WI38 (cell line): Measurements from ENCODE around the gene LAMC3.

Source experiments
- H3K4me3 ChIP-seq: 2 replicates; pipeline ENCODE4 v1.5.1; 2011; ENCODE audit warnings: low read depth, mild to moderate bottlenecking, control low read depth, low read length
- TF ChIP-seq, protein P1 (sequence below): IDR thresholded peaks from 2 replicates; pipeline ENCODE4 v1.5.1; 2012; ENCODE audit warnings: low read depth, mild to moderate bottlenecking, control low read depth, low read length

LAMC3 gene

DNA sequence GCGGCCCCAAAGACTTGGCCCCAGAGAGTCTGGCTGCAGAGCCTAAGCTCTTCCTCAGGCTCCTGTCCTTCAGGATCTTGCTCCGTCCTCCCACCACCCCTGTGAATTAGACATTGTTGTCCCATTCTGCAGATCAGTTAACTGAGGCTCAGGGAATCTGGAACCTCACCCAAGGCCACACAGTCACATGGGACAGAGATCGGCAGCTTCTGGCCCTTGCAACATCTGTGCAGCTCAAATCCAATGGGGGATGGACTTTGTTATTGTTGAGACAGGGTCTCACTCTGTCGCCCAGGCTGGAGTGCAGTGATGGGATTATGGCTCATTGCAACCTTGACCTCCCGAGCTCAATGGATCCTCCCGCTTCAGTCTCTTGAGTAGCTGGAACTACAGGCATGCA, 23.9 kb upstream of the LAMC3 start:
- no peak overlapping the region for H3K4me3 ChIP-seq
- TF ChIP-seq, protein P1, sequence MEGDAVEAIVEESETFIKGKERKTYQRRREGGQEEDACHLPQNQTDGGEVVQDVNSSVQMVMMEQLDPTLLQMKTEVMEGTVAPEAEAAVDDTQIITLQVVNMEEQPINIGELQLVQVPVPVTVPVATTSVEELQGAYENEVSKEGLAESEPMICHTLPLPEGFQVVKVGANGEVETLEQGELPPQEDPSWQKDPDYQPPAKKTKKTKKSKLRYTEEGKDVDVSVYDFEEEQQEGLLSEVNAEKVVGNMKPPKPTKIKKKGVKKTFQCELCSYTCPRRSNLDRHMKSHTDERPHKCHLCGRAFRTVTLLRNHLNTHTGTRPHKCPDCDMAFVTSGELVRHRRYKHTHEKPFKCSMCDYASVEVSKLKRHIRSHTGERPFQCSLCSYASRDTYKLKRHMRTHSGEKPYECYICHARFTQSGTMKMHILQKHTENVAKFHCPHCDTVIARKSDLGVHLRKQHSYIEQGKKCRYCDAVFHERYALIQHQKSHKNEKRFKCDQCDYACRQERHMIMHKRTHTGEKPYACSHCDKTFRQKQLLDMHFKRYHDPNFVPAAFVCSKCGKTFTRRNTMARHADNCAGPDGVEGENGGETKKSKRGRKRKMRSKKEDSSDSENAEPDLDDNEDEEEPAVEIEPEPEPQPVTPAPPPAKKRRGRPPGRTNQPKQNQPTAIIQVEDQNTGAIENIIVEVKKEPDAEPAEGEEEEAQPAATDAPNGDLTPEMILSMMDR = no peak

DNA sequence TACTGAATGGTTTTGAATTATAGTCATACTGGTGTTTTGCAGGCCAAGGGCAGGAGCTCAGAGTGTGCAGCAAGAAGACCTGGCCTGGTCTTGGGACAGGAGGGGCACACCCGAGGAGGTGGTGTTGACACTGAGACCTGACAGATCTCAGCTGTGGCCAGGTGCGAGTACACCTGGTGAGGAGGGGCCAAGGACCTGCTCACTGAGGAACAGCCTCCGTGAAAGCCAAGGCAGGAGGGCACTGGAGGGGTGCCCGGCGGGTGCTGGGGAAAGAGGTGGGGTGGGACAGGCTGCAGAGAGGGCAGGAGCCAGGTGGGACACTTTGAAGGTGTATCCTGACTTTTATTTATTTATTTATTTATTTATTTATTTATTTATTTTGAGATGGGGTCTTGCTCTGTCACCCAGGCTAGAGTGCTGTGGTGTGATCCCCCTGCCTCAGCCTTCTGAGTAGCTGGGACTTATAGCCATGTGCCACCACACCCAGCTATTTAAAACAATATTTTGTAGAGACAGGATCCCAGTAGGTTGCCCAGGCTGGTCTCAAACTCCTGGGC, 23.3 kb upstream of the LAMC3 start:
- H3K4me3 ChIP-seq = no peak overlapping the region
- TF ChIP-seq, protein P1 = no peak

DNA sequence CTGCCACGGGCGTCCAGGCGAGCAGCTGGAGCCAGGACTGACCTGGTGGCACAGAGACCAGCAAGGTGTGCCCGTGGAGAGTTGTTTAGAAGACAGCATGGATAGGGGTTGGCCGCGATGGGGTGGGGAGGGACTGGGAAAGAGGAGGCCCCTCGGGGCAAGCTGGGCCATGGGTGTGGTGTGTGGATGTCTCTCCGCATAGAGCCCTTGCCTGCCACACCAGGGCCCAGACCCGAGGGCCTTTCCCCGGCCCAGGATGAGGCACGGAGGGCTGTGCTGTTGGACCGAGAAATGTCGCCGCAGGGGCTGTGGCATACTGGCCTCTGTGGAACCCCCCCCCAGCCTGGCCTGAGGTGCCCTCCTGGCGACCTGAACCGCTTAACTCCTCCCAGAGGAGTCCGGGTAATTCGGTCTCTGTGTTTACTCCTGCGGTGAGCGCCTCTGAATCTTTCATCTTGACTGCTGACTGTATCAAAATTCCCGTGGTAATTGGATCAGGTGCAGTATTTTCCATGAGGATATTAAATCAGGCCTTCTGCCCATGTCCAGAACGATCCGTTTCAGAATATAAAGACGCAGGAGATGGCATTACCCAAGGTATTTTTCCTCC, 22.5 kb upstream of the LAMC3 start:
- no peak overlapping the region for H3K4me3 ChIP-seq
- TF ChIP-seq, protein P1 = no peak

DNA sequence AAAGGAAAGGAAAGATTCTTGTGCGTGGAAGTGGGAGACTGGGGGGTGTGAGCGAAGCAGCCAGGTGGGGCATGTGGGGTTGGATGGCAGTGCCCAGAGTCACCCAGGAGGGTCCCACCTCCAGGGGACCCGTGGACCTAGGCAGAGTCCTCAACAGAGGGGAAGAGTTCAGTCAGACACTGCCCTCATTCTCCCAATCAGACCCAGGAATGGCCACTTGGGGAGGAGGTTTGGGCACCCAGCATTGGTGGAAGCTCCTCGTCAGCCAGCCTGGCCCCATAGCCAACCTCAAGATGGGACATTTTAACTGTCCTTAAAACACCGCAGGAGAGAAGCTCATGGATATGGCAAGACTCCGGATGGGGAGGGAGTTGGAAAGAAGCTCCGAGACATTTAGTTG, 21.9 kb upstream of the LAMC3 start:
- TF ChIP-seq, protein P1 = no peak
- H3K4me3 ChIP-seq = no peak overlapping the region

DNA sequence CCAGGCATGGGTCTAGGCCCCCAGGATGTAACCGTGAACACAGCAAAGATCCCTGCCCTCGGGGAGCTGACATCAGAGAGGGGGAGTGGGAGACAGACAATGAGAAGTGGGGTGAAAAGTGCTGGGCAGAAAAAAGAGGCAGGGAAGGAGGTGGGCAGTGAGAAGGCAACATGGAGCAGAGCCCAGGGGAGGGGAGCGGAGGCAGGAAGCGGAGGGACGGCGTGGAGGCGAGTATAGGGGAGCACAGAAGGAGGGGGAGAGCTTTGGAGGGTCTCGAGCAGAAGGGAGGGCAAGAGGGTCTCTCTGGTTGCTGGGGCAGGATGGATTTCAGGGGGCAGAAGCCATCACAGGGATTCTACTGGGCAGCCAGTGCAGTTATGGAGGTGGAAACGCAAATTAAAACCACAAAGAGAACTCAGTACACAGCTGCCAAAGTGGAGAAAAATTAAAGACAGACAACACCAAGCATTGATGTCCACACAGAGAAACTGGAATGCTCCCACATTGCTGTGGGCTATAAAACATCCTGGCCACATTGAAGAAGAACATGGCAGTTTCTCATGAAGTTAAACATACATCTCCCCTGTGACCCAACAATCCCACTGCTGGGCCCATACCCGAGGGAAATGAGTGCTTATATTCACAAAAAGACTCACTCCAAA, 21.1 kb upstream of the LAMC3 start:
- TF ChIP-seq, protein P1 = no peak

DNA sequence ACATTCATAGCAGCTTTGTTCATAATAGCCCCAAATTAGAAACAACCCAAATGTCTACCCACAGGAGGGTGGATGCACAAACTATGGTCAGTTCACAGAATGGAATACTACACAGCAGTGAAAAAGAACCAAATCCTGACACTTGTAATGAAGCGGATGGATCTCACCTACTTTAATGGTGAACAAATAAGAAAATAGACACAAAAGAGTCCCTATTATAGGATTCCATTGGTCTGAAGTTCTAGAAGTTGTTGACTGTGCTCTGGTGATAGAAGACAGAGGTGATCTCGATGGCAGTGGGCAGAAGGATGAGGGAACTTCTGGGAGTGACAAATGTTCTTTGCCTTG, 20.6 kb upstream of the LAMC3 start:
- no peak overlapping the region for H3K4me3 ChIP-seq
- TF ChIP-seq, protein P1 = no peak

More for the DNA sequence above, 21.1 kb upstream of the LAMC3 start:
- no peak overlapping the region for H3K4me3 ChIP-seq

DNA sequence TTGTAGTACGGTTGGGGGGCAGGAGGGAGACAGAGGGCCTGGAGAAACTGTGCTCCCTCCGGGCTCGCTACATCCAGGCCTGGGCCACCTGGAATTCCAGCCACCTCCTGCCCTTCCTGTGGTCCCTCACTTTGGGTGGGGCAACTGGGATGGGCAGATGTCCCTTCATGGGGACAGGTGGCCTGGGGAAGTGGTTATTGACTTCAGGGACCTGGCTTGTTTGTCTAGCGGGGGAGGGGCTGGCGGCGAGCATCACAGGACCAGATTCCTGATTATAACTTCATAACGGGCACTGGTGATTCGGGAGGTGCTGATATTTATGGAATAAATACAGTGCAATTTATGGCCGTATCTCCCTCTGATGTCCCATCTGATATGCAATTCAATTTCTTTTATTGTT, 20.1 kb upstream of the LAMC3 start:
- H3K4me3 ChIP-seq = no peak overlapping the region
- TF ChIP-seq, protein P1 = no peak
